Stimulated activated CD8-positive, alpha-beta memory T cell treated with anti-CD3 and anti-CD28 coated beads, Interleukin-4, amount 100 ng/mL, for 4 hours (primary cell): Measurements from ENCODE around the gene CLDN16.

Source experiments
- DNase-seq, 2 donors: peaks; one replicate each; pipeline ENCODE4 v3.0.0-alpha.2; 2020; ENCODE audit warnings: low read depth in 2 of 2, low spot score in 1 of 2

The CLDN16 gene, protein sequence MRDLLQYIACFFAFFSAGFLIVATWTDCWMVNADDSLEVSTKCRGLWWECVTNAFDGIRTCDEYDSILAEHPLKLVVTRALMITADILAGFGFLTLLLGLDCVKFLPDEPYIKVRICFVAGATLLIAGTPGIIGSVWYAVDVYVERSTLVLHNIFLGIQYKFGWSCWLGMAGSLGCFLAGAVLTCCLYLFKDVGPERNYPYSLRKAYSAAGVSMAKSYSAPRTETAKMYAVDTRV

DNA sequence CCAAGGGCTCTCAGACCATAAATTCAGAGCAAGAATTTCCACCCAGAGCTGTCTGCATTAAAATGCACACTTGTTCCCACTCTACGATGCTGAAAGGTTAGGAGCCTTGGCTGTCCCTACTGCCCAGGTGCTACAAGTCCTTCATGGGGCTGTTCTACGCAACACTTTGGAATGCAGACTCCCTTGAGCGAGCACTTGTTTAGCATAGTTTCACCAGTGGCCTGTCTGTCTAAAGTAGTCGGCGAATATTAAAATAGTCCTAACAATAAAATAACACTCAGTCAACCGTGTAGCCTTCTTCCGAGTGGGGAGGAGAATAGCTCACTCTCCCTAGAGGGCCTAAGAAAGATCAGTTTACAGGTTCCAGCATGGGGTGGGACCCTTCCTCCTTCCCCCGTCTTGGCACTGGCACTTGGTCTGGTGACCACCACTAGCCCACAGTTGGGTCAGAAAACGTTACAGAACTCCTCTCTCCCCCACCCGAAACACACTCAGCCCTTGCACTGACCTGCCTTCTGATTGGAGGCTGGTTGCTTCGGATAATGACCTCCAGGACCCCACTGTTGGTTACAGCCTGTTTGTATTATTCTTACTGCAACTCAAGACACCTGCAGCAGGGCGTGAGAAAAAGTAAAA lies at the start of gene CLDN16:
CLDN16 (plus strand) TSS at position 586 of the 636 bp plus-strand sequence. CDS start 167 bp downstream, outside the sequence.
- no peak for DNase-seq

DNA sequence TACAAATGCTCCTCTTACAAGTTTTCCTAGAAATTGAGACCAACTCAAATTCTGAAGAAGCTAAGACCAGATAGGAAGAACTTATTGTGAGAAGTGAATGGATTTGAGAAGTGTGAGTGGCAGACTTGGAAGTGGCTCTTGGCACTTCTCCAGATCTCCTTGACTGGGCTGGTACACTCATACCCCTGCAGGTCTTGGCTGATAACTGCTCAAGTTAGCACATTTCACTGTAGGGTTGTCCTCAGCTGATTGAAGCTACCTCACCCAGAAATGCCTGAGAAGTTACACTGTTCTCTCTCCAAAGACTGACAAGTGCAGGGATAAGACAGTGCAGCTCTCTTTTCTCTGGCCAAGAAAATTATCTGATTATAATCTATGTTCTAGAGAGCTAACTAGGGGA lies 49.2 kb upstream of the CLDN16 start:
- no peak for DNase-seq

DNA sequence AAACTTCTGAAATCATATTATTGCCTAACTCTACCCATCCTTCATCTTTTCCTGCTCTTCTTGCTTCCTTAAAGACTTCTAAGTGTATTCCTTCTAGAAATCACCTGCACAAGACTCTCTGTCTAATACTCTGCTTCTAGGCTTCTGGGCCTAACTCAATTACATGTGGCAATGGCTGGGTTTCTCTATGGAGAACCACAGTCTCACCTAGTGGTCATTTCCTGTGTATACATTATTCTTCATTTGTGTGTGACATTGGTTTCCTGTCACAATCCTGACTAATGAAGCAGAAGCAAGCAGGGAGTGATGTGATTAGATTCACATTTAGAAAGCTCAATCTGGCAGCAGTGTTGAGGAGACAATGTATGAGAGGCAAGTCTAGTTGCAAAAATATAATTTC lies 48.8 kb upstream of the CLDN16 start:
- no peak for DNase-seq

DNA sequence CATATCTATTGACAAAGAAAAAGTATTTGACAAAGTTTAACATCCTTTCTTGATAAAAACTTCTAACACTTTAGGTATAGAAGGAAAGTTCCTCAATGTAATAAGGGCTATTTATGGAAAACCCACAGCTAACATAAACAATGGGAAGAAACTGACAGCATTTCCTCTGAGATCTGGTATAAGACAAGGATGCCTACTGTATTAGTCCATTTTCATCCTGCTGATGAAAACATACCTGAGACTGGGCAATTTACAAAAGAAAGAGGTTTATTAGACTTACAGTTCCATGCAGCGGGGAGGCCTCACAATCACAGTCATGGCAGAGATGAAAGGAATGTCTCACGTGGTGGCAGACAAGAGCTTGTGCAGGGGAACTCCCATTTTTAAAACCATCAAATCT lies 47.9 kb upstream of the CLDN16 start:
- no peak for DNase-seq

DNA sequence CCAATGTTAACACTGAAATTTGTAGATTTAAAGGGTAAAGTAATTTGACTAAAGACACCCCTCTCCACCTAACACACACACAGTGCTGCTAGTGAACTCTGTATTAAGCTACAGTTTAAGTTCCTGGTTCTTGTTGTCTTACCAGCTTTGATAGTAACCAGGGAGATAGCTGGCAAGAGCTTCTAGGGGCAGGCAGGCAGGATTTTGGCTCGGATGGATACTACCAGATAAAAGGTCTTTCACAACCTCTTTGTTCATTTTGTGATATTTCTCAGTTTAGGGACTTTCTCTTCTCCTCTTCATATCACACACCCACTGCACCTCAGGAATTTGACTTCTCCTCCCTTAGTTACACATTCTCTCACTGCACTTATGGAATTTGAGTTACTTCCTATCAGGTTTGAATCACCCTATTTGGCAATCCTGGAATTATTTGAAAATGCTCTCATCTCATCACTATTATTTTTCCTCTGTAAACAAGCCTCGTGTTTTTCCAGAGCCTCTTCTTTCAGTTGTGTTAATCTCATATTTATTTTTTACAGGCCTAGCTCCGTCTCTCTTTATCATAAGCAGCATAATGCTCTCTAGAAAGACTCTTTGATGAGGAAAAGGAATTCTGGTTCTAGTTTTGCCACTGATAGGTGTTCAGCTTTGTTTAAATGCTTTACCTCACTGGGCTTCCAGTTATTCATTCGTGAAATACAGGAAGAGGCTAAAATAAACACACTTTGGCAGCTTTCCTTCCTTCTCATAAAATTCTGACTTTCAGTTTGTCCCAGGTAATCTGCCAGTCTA lies 42.7 kb upstream of the CLDN16 start:
- DNase-seq, result no peak

DNA sequence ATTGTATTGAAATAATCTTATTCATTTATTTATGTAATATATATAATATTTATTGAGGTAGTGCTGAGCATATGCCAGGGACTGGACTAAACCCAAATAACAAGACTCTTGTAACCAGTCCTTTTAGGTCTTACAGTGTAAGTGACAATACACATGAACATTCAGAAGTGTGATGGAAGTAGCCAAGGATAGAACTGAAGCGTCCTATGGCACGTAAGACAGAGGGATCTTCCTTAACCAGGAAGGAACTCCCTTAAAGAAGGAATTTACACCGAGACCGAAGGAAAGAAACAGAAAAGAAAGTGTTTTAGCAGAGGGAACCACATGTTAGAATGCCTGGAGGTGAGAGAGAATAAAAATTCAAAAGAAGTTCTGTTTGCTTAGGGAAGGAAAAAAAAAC lies 42.1 kb upstream of the CLDN16 start:
- DNase-seq, result no peak

DNA sequence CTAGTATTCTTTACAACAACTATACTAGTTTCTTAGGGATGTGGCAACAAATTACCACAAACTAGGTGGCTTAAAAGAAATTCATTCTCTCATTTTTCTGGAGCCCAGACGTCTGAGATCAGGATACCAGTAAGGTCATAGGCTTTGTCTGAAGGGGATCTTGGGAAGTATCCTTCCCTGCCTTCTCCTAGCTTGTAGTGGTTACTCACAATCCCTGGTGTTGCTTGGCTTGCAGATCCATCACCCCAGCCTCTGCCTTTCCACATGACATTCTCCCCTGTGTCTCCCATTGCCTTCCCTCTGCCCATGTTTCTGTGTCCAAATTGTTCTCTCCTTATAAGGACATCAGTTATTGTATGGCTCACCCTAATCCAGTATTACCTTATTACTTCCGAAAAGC lies 41.4 kb upstream of the CLDN16 start:
- DNase-seq, result no peak

DNA sequence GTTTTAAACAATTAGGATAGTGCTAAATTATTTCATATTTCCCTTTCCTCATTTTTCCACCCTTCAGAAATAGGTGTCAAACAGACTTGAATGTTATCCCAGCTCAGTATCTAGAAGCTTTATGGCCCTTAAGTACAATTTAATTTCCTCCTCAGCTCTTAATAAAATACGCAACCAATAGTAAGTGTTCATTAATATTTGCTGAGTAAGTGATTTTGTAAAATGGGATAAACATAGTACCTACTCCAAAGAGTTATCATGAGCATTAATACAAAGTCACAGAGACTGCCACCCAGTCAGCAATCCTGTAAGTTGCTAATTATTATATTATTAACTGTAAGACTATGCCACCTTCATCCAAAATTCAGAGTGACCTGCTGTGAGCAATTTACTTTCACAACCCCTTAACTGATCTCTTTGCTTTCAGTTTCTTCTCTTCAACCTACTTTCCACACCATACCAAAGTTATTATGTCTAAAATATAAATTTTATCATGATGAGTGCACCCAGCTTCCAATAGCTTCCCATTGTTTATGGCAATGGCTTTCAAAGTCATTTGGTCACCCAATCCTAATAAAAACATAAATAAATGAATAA lies 35.0 kb upstream of the CLDN16 start:
- no peak for DNase-seq

DNA sequence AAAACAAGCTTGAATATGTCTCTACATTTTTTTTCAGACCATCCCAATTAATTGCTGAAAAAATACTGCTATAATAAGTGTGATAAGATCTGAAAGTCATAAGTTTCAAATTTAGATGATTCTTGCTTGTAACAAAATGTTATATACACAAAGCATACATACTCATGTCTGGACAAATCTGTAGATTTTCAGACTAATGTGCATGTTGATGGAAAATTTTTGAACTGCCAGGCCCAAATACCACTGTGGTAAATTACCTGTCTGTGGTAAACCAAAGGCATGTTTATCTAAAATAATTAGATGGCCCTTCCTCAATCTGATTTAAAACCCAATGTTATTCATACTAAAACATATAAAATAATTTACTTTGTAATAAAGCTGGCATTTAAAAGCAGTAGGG lies 31.7 kb upstream of the CLDN16 start:
- DNase-seq, result no peak

DNA sequence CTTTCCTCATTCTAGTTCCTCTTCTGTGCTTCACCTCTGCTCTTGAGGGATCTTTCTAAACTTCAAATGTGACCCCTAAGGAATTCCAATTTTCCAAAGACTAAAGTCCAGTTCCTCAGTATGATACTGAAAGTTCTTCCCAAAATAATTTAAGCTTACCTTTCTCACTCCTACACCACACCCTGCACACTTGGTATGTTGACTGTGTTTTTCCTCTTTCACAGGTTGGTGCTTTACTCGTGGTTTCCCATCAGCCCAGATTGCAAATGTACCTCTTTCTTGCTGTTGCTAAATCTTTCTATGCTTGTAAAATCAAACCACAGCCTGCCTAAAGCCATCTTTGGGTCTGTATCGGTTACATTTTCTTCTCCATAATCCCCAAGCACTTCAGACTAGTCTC lies 30.5 kb upstream of the CLDN16 start:
- DNase-seq, result no peak

DNA sequence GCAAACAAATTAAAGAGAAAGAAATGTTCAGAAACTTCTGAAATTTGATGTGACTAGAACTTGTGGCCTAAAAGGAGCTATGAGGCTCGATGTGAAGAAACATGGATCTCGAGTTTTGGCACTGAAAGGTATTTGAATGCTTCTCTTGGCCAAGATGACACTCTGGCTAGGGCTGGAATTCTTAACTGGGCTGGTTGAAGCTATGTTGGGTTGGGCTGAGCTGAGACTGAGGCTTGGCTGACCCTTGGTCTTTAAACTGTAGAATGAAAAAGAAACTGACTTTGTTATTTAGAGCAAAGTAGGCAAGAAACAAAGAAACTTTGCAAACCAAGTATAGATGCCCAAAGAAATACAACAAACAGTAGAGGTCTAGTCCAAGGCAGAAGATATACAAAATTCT lies 28.1 kb upstream of the CLDN16 start:
- no peak for DNase-seq

DNA sequence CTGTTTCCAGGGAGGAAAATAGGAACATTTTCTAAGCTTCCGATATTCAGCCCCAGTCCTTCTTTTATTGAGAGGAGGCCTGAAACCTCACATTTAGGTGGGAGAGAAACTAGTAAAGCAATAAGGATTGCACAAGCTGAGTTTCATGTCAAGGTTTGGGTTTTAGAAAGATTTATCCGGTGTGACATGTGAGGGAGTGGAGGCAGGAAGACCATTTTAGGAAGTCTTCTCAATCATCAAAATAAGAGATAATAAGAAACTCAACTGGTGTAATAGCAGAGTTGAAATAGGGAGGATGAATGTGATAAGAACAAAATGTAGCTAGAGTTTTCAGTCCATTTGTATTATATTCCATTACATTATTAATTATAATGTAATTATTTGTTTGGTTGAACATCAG lies 27.7 kb upstream of the CLDN16 start:
- DNase-seq, result no peak

DNA sequence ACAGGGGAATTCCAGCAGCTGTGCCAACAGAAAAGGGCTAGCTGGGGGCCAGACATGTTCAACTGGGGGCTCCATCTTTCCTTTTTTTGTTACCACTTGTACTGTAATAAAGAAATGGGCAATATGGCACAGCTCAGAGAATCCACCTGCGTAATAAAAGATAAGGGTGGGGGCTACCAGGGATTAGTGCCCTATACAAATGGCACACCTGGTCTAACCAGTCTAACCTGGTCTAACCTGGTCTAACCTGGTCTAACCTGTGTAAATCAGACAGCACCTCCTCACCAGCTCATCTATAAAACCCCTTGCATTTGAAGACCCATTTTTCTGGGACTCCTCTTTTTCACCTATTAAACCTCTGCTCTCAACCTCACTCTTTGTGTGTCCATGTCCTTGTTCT lies 26.2 kb upstream of the CLDN16 start:
- no peak for DNase-seq

DNA sequence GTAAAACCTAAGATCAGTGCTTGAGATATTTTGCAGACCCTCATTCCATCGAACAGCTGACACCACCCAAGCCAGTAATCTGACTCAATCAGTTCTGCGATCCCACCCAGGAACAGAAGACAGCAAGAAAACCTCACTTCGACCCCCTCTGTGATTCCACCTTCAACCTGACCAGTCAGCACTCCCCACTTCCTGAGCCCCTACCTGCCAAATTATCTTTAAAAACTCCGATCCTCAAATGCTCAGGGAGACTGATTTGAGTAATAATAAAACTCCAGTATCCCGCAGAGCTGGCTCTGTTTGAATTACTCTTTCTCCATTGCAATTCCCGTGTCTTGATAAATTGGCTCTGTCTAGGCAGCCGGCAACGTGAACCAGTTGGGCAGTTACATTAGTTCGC lies 25.7 kb upstream of the CLDN16 start:
- DNase-seq, result no peak

DNA sequence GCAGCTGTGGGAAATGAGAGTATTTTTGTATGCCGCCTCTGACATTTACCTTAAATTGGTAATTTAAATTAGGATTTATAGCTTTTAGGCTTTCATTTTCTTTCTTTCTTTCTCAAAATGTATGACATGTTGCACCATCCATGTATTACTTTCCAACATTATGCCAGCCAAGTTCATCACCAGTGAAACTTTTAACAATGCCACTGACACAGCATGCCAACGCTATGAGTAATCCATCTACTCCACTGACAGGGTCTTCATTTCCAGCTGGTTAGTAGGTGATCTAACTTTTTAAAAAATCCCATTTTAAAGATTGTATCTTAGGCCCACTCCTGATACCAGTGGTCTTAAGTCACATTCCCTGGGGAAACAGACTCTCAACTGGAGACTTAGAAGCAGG lies 21.8 kb upstream of the CLDN16 start:
- no peak for DNase-seq

DNA sequence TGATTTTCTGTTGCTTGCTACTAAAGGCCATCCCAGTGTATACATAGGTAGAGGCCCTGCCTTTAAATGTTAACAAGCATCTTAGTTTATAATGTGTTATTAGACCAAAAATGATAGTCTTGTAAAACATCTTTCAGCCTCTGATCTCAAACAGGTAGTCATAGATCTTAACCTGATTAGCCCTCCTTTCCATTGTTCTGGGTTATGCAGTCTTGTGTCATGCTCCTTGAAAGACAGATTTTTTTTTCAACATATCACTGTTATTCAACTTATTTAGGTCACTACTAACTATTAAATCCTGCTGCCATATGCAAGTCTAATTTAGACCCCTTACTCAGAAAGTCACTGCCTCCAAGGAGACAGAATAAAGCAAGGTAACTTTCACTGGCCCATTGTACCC lies 19.1 kb upstream of the CLDN16 start:
- no peak for DNase-seq

DNA sequence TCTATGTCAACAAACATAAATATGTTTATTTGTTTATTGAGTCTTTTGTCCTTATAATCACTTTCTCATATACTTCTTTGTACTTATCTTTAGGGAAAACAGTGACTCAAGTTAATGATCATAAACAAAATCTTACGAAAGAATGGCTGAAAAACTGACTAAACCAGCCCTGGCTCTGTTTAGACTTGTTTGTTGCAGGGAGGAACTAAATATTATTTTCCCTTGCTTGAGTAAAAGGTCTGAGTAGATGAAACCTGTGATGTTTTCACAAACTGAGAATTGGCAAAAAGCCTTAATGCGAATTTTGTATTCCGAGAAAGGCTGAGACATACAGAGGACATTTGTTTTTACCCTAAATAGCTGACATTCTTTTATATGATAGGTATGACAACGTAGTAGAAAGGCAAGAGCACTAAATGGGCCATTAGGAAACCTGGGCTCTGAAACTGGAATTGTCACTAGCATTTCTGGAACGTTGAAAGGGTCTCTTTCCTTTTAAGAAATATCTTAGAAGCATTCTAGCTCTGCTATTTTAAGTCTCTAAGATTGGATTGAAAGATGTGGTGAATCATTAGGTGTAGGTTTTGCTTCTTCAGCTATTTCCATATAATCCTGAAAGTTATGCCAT lies 18.2 kb upstream of the CLDN16 start:
- no peak for DNase-seq

DNA sequence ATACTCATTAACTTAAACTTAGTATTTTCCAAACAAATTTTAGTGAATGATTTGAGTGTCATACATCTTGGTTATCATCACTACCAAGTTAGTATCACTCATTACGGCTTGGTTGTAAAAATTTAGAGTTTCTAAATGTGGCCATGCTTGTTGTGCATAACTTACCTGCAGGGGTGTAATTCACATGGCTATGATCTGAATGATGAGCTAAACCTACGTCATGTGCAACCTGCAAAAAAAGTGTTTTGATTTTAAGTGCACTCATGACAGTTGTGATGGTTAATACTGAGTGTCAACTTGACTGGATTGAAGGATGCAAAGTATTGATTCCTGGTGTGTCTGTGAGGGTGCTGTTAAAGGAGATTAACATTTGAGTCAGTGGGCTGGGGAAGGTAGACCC lies 17.6 kb upstream of the CLDN16 start:
- DNase-seq, result no peak

DNA sequence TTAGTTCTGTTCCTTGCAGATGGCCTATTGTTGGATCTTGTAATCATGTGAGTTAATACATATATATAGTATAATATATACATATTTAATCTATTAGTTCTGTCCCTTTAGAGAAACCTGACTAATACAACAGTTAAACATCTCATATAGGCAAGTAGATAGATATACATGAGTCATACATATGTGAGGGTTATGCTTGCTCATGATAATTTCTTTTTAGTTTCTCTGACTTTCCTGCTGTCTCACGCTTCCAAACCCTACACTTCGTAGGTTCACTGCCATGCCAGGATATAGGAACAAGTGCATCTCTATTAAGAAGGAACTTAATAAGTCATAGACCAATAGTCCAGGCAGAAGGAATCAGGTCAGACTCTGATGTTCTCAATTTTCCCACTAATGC lies 16.8 kb upstream of the CLDN16 start:
- DNase-seq, result no peak

DNA sequence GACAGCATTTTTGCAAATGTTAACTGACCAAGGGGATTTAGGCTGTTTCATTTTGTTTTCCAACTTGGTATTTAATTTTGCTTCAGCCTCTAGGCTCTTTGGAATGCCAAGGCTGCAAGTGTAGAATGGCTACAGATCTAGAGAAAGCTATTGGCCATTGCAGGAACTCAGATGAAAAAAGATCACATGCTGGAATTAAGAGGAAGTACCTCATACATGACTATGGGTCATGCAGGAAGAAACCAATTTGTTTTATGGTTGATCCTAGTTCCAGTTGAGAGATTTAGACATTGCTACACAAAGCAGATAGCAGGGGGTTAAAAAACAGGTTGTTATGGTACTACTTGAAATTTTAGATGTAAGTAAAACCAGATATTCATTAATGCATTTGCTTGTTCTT lies 12.7 kb upstream of the CLDN16 start:
- no peak for DNase-seq

DNA sequence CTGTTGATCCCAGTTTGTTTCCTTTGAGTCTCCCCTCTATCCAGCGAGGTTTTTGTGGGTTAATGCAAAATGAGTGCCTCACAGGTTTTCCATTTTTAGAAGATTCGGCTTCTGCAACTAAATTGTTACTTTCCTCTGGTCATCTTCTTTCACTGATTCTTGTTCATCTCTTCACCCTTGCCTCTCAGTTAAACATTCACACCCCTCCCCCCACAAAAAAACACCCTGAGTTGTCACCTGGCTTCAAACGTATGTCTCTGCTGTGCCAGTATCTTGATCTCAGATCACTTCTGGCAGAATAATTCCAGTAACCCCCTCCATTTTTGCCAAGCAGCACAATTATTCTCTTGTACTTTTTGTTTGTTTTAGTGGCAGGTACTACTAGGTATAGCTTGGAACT lies 12.3 kb upstream of the CLDN16 start:
- DNase-seq, result no peak
